ENCODE results near the gene NEMP1. TPM values are rescaled to one million over a fixed set of nuclear protein-coding genes. Genes with fewer than 3 reads are reported as not detected.

Gene NEMP1
- total RNA-seq, 1 donor from 2014 or later, result 19.7 TPM

- TF ChIP-seq CTCF (IDR thresholded peaks at IDR 0.05; ENCODE audit: unreplicated experiment), result no peak
- Mint-ChIP-seq H3K9me3 (no peaks in the 10 kb centered on the region), H3K4me1 (peaks cover 40% of the 10 kb centered on the region), H3K4me3 (peak overlapping the region; percentile 81), H3K36me3 (peaks cover 23% of the 10 kb centered on the region), H3K27ac (peak overlapping the region; percentile 97), H3K27me3 (ENCODE audit: low read depth) (no peaks in the 10 kb centered on the region)
- DNase-seq (ENCODE audit: low spot score in 2 of 2, unreplicated experiment in 2 of 2), result no peak
Measured at GRCh38 chr12:57109207-57110103, 30.9 kb upstream of the NEMP1 start.

- Mint-ChIP-seq H3K9me3 (no peaks in the 10 kb centered on the region), H3K27ac (peak overlapping the region; percentile 2), H3K27me3 (ENCODE audit: low read depth) (no peaks in the 10 kb centered on the region), H3K4me3 (no peak overlapping the region), H3K36me3 (peaks cover 30% of the 10 kb centered on the region), H3K4me1 (peaks cover 37% of the 10 kb centered on the region)
- DNase-seq (ENCODE audit: low spot score in 2 of 2, unreplicated experiment in 2 of 2), result no peak
- TF ChIP-seq CTCF (IDR thresholded peaks at IDR 0.05; ENCODE audit: unreplicated experiment), result no peak
Measured at GRCh38 chr12:57107456-57108155, 29.0 kb upstream of the NEMP1 start.

GRCh38 chr12:57106021-57106708, 27.6 kb upstream of the NEMP1 start:
- H3K4me3 Mint-ChIP-seq, result no peak overlapping the region
- no peak overlapping the region for H3K27ac Mint-ChIP-seq
- DNase-seq (ENCODE audit: low spot score in 2 of 2, unreplicated experiment in 2 of 2), result no peak
- no peak for TF ChIP-seq CTCF (IDR thresholded peaks at IDR 0.05; ENCODE audit: unreplicated experiment)
- H3K4me1 Mint-ChIP-seq, result peaks cover 24% of the 10 kb centered on the region
- H3K27me3 Mint-ChIP-seq (ENCODE audit: low read depth), result no peaks in the 10 kb centered on the region
- H3K36me3 Mint-ChIP-seq, result peaks cover 30% of the 10 kb centered on the region
- no peaks in the 10 kb centered on the region for H3K9me3 Mint-ChIP-seq

- no peak overlapping the region for H3K4me3 Mint-ChIP-seq
- no peaks in the 10 kb centered on the region for H3K27me3 Mint-ChIP-seq (ENCODE audit: low read depth)
- H3K27ac Mint-ChIP-seq, result no peak overlapping the region
- no peak for DNase-seq (ENCODE audit: low spot score in 2 of 2, unreplicated experiment in 2 of 2)
- H3K36me3 Mint-ChIP-seq, result peaks cover 30% of the 10 kb centered on the region
- H3K4me1 Mint-ChIP-seq, result peaks cover 21% of the 10 kb centered on the region
- TF ChIP-seq CTCF (IDR thresholded peaks at IDR 0.05; ENCODE audit: unreplicated experiment), result no peak
- no peaks in the 10 kb centered on the region for H3K9me3 Mint-ChIP-seq
Measured at GRCh38 chr12:57105011-57105753, 26.6 kb upstream of the NEMP1 start.

- H3K27me3 Mint-ChIP-seq (ENCODE audit: low read depth), result no peaks in the 10 kb centered on the region
- no peak for TF ChIP-seq CTCF (IDR thresholded peaks at IDR 0.05; ENCODE audit: unreplicated experiment)
- peaks cover 35% of the 10 kb centered on the region for H3K36me3 Mint-ChIP-seq
- no peak overlapping the region for H3K4me3 Mint-ChIP-seq
- H3K4me1 Mint-ChIP-seq, result peaks cover 14% of the 10 kb centered on the region
- H3K27ac Mint-ChIP-seq, result peak overlapping the region; percentile 66
- no peak for DNase-seq (ENCODE audit: low spot score in 2 of 2, unreplicated experiment in 2 of 2)
- H3K9me3 Mint-ChIP-seq, result no peaks in the 10 kb centered on the region
Measured at GRCh38 chr12:57104292-57104910, 25.8 kb upstream of the NEMP1 start.

Data from mesothelial cell of epicardium (in vitro differentiated cells).